ENCODE results near the gene BBC3.

Gene BBC3

GRCh38 chr19:47197141-47197540 lies 33.9 kb downstream of the BBC3 start:
- no peak for DNase-seq

- no peak for DNase-seq
These were observed 35.6 kb downstream of the BBC3 start for GRCh38 chr19:47195434-47195833.

- peak in 46 of 56 donors; percentile 2 to 76 (median 36) for DNase-seq
These were observed 40.8 kb downstream of the BBC3 start for GRCh38 chr19:47190167-47190727.

- DNase-seq: no peak
These were observed 42.4 kb downstream of the BBC3 start for GRCh38 chr19:47188507-47189033.

GRCh38 chr19:47187797-47188196 lies 43.2 kb downstream of the BBC3 start:
- no peak for DNase-seq

GRCh38 chr19:47187335-47187655 lies 43.7 kb downstream of the BBC3 start:
- no peak for DNase-seq

- no peak for DNase-seq
These were observed 44.3 kb downstream of the BBC3 start for GRCh38 chr19:47186446-47187334.

GRCh38 chr19:47183601-47184000 lies 47.4 kb downstream of the BBC3 start:
- peak in 11 of 56 donors; percentile 2 to 15 (median 4) for DNase-seq

- DNase-seq: no peak
These were observed 51.2 kb downstream of the BBC3 start for GRCh38 chr19:47179653-47180310.

GRCh38 chr19:47176627-47177090 lies 54.3 kb downstream of the BBC3 start:
- DNase-seq: no peak

GRCh38 chr19:47176071-47176626 lies 54.9 kb downstream of the BBC3 start:
- no peak for DNase-seq

GRCh38 chr19:47172666-47173455 lies 58.1 kb downstream of the BBC3 start:
- DNase-seq: no peak
